Nephron (organoid): ENCODE results near the gene RASA3.

Experiments used
- H3K27ac Mint-ChIP-seq, 3 experiments: 2 replicates each; pipeline ENCODE4 v1.8.0; 2020; ENCODE audit warnings: mixed read lengths in 3 of 3, mild to moderate bottlenecking in 2 of 3, moderate library complexity in 1 of 3
- H3K27me3 Mint-ChIP-seq: 2 replicates; pipeline ENCODE4 v1.8.0; 2021; ENCODE audit warnings: low read depth, mild to moderate bottlenecking, moderate library complexity, mixed read lengths
- H3K36me3 Mint-ChIP-seq: 2 replicates; pipeline ENCODE4 v1.8.0; 2020; ENCODE audit warnings: low read depth, mixed read lengths
- H3K4me1 Mint-ChIP-seq: 2 replicates; pipeline ENCODE4 v1.8.0; 2020; ENCODE audit warnings: mixed read lengths
- H3K4me3 Mint-ChIP-seq, 3 experiments: 2 replicates each; pipeline ENCODE4 v1.8.0; 2020; ENCODE audit warnings: mild to moderate bottlenecking in 3 of 3, mixed read lengths in 3 of 3, moderate library complexity in 2 of 3
- H3K9me3 Mint-ChIP-seq: 2 replicates; pipeline ENCODE4 v1.8.0; 2020; ENCODE audit warnings: mixed read lengths
- TF ChIP-seq, protein P1 (sequence below), 3 experiments: fragments of 200-600 bp; sonication (generic); IDR thresholded peaks; one replicate each; pipeline ENCODE4 v1.5.0; 2021; ENCODE audit warnings: antibody characterized with exemption in 3 of 3; ENCODE audit not compliant: unreplicated experiment in 3 of 3

RASA3 gene

DNA sequence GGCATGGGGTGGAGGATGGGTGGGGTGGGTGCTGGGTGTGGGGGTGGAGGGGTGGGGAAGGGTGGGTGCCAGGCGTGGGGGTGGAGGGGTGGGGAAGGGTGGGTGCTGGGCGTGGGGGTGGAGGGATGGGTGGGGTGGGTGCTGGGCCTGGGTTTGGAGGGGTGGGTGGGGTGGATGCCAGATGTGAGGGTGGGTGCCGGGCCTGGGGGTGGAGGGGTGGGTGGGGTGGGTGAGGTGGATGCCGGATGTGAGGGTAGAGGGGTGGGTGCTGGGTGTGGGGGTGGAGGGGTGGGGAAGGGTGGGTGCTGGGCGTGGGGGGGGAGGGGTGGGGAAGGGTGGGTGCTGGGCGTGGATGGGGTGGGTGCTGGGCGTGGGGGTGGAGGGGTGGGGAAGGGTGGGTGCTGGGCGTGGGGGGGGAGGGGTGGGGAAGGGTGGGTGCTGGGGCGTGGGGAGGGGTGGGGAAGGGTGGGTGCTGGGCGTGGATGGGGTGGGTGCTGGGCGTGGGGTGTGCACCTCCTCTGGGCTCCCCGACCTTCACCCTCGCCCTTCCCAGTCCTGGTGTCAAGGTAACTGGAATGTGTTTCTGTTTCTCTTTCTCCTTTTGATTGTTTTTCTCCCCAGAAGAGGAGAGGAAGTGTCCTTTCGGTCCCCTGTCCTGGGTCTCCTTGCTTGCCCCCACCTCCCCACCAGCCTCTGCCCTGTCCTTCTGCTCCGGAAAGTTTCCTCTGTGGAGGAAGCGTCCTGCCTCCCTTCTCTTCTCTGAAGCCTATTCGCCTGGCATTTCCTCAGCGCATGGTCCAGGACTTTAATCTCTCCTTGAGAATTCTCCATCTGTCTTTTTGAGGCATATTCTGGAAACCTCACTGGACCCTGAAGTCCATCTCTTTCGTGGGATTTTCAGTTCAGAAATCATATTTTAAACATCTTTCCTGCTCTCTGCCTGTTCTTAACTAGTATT lies 23.8 kb upstream of the RASA3 start:
- Mint-ChIP-seq H3K27me3 (peaks cover 33% of the 10 kb centered on the region), H3K36me3 (no peaks in the 10 kb centered on the region), H3K4me1 (peaks cover 6% of the 10 kb centered on the region), H3K27ac (peak overlapping the region in 2 of 3 experiments; percentile 6 to 29), H3K9me3 (peaks cover 8% of the 10 kb centered on the region), H3K4me3 (no peak overlapping the region)
- TF ChIP-seq, protein P1, sequence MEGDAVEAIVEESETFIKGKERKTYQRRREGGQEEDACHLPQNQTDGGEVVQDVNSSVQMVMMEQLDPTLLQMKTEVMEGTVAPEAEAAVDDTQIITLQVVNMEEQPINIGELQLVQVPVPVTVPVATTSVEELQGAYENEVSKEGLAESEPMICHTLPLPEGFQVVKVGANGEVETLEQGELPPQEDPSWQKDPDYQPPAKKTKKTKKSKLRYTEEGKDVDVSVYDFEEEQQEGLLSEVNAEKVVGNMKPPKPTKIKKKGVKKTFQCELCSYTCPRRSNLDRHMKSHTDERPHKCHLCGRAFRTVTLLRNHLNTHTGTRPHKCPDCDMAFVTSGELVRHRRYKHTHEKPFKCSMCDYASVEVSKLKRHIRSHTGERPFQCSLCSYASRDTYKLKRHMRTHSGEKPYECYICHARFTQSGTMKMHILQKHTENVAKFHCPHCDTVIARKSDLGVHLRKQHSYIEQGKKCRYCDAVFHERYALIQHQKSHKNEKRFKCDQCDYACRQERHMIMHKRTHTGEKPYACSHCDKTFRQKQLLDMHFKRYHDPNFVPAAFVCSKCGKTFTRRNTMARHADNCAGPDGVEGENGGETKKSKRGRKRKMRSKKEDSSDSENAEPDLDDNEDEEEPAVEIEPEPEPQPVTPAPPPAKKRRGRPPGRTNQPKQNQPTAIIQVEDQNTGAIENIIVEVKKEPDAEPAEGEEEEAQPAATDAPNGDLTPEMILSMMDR (IDR thresholded peaks at IDR 0.05; ENCODE audit: unreplicated experiment in 3 of 3) = no peak

GRCh38 chr13:114155320-114155719 lies 22.9 kb upstream of the RASA3 start:
- Mint-ChIP-seq H3K27me3 (peaks cover 27% of the 10 kb centered on the region), H3K36me3 (no peaks in the 10 kb centered on the region), H3K4me3 (no peak overlapping the region), H3K9me3 (peaks cover 7% of the 10 kb centered on the region), H3K27ac (no peak overlapping the region), H3K4me1 (peaks cover 6% of the 10 kb centered on the region)
- TF ChIP-seq, protein P1 (IDR thresholded peaks at IDR 0.05; ENCODE audit: unreplicated experiment in 3 of 3) = no peak

DNA sequence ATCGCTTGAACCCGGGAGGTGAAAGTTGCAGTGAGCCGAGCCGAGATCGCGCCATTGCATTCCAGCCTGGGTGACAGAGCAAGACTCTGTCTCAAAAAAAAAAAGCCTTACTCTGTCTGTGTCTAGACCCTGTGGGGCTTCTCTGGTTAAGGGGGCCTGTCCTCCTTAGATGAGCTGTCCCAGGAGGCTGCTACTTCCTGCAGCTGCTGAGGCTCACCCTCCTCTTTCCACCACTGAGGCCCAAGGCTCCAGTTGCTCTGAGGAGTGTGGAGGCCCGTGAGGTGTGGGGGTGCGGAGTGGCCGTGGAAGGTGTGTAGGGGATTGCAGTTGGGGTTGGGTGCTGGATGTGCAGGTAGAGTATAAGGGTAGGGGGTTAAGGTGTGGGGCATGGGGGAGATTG lies 22.1 kb upstream of the RASA3 start:
- Mint-ChIP-seq H3K9me3 (no peaks in the 10 kb centered on the region), H3K27me3 (peaks cover 21% of the 10 kb centered on the region), H3K36me3 (no peaks in the 10 kb centered on the region), H3K4me1 (peaks cover 6% of the 10 kb centered on the region), H3K4me3 (no peak overlapping the region), H3K27ac (no peak overlapping the region)
- TF ChIP-seq, protein P1 (IDR thresholded peaks at IDR 0.05; ENCODE audit: unreplicated experiment in 3 of 3) = no peak

DNA sequence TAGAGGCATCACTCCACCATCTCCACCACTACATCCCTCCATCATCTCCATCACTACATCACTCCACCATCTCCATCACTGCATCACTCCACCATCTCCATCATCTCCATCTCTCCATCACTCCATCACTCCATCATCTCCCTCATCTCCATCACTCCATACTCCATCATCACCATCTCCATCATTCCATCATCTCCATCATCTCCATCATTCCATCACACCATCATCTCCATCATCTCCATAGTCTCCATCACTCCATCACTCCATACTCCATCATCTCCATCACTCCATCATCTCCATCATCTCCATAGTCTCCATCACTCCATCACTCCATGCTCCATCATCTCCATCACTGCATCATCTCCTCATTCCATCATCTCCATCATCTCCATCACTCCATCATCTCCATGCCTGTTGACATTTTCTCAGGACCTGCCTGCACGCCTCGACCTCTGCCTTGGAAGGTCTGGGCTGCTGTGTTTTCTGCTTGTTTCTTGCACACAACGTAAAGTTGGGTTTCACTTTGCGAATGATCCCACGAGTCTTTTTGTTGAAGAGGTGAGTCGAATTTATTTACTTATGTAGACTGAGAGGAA lies 21.2 kb upstream of the RASA3 start:
- H3K27ac Mint-ChIP-seq = no peak overlapping the region
- no peak overlapping the region for H3K4me3 Mint-ChIP-seq
- H3K9me3 Mint-ChIP-seq = no peaks in the 10 kb centered on the region
- no peaks in the 10 kb centered on the region for H3K36me3 Mint-ChIP-seq
- TF ChIP-seq, protein P1 (IDR thresholded peaks at IDR 0.05; ENCODE audit: unreplicated experiment in 3 of 3) = no peak
- peaks cover 21% of the 10 kb centered on the region for H3K27me3 Mint-ChIP-seq
- H3K4me1 Mint-ChIP-seq = peaks cover 6% of the 10 kb centered on the region

- peaks cover 6% of the 10 kb centered on the region for H3K4me1 Mint-ChIP-seq
- no peak overlapping the region for H3K4me3 Mint-ChIP-seq
- TF ChIP-seq, protein P1 (IDR thresholded peaks at IDR 0.05; ENCODE audit: unreplicated experiment in 3 of 3) = no peak
- H3K9me3 Mint-ChIP-seq = no peaks in the 10 kb centered on the region
- no peaks in the 10 kb centered on the region for H3K36me3 Mint-ChIP-seq
- no peak overlapping the region for H3K27ac Mint-ChIP-seq
- peaks cover 18% of the 10 kb centered on the region for H3K27me3 Mint-ChIP-seq
Measured at GRCh38 chr13:114152831-114153371, 20.5 kb upstream of the RASA3 start.
